MG63 (cell line): ENCODE data around the gene PHAX. TPM values are rescaled to one million over a fixed set of nuclear protein-coding genes. Genes with fewer than 3 reads are reported as not detected.

ENCODE experiments used
- DNase-seq: peaks from one replicate; pipeline ENCODE4 v3.0.0-alpha.2; 2020
- H3K27me3 ChIP-seq: fragments of 250-450 bp; sonication (Bioruptor Pico); 2 replicates; pipeline ENCODE4 v1.5.1; 2020; ENCODE audit warnings: mild to moderate bottlenecking, moderate library complexity
- H3K36me3 ChIP-seq: fragments of 250-450 bp; sonication (Bioruptor Pico); 2 replicates; pipeline ENCODE4 v1.5.1; 2020; ENCODE audit warnings: mild to moderate bottlenecking, moderate library complexity
- H3K4me3 ChIP-seq: fragments of 250-450 bp; sonication (Bioruptor Pico); 2 replicates; pipeline ENCODE4 v1.5.1; 2020; ENCODE audit warnings: mild to moderate bottlenecking, moderate library complexity
- H3K9me3 ChIP-seq: fragments of 250-450 bp; sonication (Bioruptor Pico); 2 replicates; pipeline ENCODE4 v1.5.1; 2020; ENCODE audit warnings: mild to moderate bottlenecking, moderate library complexity
- total RNA-seq: library from RNA; depleted of rRNA; stranded (reverse); fragments of >200 nt; shearing (Covaris generic); gene quantifications from 2 replicates; pipeline ENCODE4 v1.2.3, GENCODE V29; 2014; ENCODE audit warnings: low replicate concordance; rRNA removed

Gene PHAX
- total RNA-seq, 1 experiment from 2014 or later, result 65.1 TPM

GRCh38 chr5:126674145-126674544, 73.4 kb downstream of the PHAX start:
- DNase-seq, result no peak
- no peaks in the 10 kb centered on the region for H3K27me3 ChIP-seq
- H3K4me3 ChIP-seq, result no peak overlapping the region
- peaks cover 18% of the 10 kb centered on the region for H3K9me3 ChIP-seq
- no peaks in the 10 kb centered on the region for H3K36me3 ChIP-seq

GRCh38 chr5:126675338-126675737, 74.6 kb downstream of the PHAX start:
- no peaks in the 10 kb centered on the region for H3K36me3 ChIP-seq
- peaks cover 8% of the 10 kb centered on the region; the same call in 1 of the 2 replicates for H3K9me3 ChIP-seq
- H3K27me3 ChIP-seq, result no peaks in the 10 kb centered on the region
- no peak for DNase-seq
- H3K4me3 ChIP-seq, result no peak overlapping the region

- Histone ChIP-seq H3K27me3 (no peaks in the 10 kb centered on the region), H3K9me3 (0 out of 2 replicates have a peak, but pooled peaks cover 3% of the 10 kb centered on the region), H3K4me3 (no peak overlapping the region), H3K36me3 (no peaks in the 10 kb centered on the region)
- DNase-seq, result peak; percentile 37
Measured at GRCh38 chr5:126676195-126676624, 75.5 kb downstream of the PHAX start.

Other genes with a start within 250 kb of the PHAX start
- gene GRAMD2B, start 177.5 kb upstream of the PHAX start, total RNA-seq, result 6.2 and 30.3 TPM in 2 replicates
- 103 and 107 TPM in 2 replicates for gene ALDH7A1, start 5.7 kb upstream of the PHAX start, total RNA-seq
- gene LMNB1, start 176.2 kb downstream of the PHAX start, total RNA-seq, result 197 and 249 TPM in 2 replicates